ENCODE data around the gene MYOM3.
"Not testable (repeated sequence)": the region's sequence is repeated elsewhere in the genome, so short reads cannot be mapped to it uniquely, and the experiment has no call there.

The MYOM3 gene

DNA sequence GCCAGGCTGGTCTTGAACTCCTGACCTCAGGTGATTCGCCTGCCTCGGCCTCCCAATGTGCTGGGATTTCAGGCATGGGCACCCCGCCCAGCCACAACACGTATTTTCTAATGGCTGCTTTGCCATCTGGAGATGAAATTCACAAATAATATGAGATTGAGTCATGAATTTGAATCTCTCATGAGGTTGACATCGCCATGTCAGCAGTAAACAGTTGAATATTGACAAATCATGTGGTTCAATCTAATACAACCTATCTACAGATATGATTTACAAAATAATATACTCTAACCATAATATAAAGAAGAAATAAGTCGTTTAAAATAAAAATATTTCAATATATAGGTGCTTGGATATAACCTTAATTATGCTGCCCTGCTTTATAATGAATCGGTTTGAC lies 42.1 kb downstream of the MYOM3 start:
- no peak for DNase-seq

DNA sequence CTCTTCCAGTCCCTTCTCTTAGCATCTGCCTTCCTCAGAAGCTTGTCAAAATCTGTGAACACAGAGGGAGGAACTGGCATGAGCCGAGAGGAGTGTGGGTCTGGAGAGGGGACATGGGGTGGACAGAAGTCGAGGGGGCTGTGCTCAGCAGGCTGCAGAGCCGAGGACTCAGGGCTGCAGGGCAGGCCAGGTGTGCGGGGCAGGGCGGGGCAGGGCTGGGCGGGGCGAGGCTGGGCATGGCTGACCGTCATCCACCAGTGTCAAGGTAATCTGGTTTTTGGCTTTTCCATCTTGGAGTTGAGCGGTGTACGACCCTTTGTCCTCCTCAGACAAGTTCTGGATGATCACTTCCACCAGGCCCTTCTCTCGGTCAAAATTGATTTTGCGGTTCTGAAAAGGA lies 44.0 kb downstream of the MYOM3 start:
- no peak for DNase-seq

DNA sequence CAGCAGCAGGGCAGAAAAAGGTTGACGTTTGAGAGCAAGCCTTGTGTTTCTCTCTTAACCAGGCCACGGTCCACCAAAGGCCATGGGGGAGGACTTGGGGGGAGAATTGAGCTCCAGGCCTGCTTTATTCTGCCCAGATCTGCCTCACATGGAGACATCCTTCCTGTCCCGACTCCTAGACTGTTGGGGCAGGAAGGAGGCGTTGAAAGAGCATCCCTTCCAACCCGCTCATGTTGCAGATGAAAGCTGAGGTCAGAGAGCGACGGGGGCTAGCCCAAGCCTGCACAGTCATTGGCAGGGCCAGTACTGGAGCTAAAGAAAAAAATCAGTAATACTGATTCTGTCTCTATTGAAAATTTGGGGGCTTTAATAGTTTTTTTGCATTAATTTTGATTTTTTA lies 46.6 kb downstream of the MYOM3 start:
- DNase-seq = no peak

DNA sequence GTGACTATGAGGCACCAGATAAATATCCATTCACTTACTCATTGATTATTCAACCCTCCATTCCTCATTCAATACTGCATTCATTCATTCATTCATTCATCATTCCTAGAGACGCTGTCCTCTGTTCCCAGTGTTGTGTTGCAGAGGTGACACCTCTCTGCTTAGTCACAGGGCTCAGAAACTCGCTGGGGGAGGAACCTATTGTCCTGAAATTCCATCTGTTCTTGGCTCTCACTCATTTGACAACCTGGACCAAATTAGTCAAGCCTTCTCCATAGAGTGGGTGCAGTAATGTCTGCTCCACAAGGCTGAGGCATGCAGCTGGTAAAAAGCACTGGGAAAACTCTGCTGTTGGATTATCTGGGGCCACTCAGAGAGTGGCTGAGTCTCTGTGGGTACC lies 49.7 kb downstream of the MYOM3 start:
- DNase-seq = no peak

DNA sequence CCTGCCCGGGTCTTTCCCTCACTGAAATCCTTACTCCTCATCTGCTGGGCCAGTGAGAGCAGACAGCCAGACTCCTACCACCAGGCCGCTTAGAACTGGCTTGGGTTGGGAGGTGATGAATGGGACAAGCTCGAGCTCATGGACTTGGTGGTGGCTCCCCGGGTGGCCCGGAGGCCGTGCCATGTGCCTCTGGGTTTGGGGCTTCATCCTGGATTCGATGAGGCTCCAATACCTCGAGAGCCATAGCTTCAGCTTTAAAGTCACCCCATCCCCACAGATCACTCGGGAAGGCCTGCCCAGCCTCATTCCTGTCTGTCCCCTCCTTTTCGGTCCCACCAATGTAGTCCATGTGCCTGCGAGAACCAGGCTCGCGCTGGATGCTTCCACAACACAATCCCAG lies 51.5 kb downstream of the MYOM3 start:
- DNase-seq = no peak

DNA sequence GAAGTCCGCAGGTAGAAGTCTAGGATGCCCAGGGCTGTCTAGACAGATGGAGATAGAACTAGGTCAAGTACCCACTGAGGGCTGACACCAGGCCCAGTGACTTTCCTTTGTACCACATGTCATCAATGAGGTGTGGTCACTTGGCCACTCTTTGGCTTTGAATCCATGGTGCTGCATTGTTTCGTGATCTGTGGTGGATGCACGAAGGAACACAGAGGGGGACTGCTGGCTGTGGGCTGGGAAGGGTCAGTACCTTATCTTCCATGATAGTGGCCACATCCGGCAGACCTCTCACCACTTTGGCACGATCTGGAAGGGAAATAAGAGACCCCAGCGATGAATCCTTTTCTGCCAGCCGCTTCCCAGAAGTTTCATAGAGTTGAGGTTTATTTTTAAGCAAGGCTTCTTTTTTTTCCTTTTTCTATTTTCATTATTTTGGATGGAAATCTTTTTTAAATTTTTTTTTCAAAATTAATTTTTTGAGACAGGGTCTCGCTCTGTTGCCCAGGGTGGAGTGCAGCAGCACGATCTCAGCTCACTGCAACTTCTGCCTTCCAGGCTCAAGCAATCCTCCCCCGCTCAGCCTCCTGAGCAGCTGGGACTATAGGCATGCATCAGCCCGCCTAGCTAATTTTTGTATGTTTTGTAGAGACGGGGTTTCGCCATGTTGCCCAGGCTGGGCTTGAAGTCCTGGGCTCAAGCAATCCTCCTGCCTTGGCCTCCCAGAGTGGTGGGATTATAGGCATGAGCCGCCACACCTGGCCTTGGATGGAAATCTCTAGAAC lies 53.1 kb downstream of the MYOM3 start:
- DNase-seq = no peak

DNA sequence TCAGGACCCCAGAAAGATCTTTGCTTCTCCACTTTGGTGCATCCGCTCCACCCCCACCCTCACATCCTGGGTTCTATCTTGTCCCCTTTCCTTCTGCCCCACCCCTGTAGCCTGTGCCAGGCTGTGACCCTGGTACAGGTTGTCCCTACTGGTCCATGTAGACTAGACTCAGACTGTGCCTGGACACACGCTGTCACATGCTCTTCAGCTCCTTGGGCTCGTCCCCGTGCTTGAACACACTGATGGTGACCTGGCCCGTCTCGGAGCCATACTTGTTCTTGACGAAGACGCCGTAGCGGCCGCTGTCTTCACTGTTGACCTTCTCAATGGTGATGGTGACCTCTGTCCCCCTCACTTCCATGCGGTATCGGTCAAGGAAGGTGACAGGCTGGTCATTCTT lies 54.8 kb downstream of the MYOM3 start:
- no peak for DNase-seq

DNA sequence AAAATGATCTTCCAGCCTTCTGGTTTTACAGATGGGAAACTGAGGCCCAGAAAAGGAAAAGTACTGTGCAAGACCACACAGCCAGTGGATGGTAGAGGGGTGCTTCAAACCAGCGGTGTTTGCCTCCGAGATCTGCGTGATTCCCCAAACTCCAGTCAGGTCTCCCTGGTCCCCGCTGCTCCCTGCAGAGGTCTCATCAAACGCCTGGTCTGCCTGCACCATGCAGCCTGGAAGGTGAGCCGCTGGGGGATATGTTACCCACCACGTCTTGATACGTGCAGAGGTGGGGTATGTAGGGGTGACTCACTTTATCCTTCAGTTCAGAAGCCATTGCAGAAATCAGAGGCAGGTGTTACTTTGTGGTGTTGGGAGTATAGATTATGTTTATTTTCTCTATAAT lies 56.3 kb downstream of the MYOM3 start:
- no peak for DNase-seq

DNA sequence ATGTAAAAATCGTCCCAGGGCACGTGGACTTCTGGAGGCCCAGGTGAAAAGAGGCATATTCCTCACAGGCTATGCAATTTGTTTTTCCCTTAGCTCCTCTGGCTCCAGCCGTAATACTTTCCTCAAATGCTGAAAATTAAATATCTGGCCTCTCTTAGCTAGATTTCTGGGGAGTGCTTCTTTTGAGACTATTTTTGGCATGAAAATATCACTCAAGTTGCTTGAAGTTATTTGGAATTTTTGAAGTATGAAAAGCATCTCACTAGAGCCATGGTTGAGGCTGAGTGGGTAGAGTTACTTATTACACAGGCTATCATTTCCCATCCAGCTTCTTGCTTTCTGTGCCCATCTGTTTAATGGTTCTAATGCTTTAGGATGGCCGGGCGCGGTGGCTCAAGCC lies 59.7 kb downstream of the MYOM3 start:
- no peak for DNase-seq

DNA sequence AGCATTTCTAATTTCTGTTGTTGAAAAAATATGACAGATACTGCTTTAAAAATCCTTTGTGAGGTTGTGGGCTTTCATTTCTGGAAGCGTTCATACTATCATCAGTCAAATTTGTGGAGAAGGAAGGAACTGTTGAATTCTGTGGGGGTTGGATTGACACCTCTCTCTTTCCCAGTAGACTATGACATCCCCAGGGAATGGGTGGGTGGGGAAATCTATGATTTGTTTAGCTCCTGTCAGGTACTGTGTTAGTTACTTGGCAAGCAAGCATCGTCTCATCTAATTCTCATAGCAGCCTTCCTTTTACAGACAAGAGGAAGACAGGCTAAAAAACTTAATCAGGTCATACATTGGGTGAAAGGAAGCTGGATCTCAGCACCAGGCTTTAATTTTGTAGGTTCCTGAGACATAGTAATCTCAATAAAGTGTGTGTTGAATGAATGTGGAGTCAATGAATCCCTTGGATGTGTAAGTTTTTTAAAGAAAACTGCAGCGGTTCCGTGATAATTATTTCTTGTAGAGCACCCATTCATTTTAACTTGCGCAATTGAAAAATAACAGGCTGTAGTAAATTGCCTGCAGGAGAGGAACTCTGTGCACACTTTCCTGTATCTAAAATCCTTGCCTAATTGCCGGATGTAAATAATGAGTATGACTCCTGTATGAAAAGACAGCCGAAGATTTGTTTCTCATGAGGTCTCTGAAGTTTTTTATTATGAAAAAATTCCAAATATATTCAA lies 60.6 kb downstream of the MYOM3 start:
- no peak for DNase-seq

DNA sequence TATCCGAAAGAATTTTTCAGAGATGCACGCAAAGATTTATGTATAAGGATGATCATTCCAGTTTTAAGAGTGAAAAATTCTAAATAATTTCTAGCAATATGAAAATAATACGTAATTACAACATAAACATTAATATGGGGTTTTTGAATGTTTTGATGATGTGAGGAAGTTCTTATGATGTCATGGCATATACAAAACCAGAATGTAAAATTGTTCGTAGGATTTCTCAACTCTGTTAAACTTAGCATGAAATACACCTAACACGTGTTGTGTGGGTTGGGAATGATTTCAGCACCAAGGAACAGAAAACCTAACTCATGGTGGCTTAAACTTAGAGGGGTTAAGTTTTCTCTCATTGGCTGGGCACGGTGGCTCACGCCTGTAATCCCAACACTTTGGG lies 62.2 kb downstream of the MYOM3 start:
- no peak for DNase-seq

DNA sequence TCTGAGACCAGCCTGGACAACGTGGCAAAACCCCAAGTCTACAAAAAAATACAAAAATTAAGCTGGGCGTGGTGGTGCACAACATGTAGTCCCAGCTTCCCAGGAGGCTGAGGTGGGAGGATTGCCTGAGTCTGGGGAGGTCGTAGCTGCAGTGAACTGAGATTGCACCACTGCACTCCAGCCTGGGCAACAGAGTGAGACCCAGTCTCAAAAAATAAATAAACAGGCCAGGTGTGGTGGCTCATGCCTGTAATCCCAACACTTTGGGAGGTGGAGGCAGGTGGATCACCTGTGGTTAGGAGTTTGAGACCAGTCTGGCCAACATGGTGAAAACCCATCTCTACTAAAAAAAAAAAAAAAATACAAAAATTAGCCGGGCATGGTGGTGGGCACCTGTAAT lies 63.0 kb downstream of the MYOM3 start:
- DNase-seq = not testable (repeated sequence)

DNA sequence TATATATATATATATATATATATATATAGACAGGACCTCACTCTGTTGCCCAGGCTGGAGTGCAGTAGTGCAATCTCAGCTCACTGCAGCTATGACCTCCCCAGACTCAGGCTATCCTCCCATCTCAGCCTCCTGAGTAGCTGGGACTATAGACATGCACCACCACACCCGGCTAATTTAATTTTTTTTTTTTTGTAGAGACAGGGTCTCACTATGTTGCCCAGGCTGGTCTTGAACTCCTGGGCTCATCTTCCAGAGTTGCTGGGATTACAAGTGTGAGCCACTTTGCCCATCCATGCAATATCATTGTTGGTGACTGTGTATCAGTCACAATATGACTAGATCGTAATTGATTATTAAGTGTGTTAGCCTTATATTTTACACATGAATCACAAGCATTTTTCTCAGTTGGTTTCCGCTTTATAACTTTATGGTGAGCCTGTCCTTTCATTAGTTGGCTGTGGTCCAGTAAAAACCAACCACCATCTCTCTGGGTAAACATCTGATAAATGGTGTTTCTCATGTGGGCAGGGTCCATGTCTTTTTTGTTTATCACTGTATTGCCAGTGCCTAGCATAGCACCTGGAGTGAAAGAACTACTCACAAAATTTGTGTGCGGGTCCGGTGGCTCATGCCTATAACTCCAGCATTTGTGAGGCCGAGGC lies 63.6 kb downstream of the MYOM3 start:
- DNase-seq = no peak

DNA sequence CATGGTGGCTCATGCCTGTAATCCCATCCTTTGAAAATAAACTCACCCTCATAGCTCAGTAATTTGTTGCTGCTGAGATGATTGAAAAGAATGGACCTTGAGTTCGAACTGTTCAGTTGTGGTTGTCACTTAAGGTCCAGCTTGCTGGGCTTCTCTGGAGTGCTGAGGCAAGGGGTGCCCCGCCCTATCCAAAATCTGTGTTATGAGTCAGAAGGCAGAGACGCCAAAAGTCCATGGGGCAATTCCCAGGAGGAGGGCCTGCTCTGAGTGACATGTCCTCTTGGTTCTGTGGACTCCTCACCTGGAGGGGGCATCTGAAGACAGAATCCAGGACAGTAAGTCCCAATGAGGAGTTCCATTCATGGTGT lies 64.8 kb downstream of the MYOM3 start:
- no peak for DNase-seq

DNA sequence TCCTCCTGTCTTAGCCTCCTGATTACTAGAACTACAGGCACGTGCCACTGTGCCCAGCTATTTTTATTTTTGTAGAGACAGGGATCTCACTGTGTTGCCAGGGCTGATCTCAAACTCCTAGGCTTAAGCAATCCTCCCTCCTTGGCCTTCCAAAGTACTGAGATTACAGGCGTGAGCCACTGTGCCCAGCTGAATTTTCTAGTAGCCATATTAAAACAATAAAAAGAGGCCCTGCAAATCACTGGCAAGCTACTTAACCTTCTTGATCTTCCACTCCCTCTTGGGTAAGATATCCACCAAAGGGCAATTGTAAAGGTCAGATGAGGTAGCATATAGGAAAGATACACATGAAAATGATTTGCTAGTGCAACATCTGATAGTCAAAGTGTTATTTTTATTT lies 66.2 kb downstream of the MYOM3 start:
- DNase-seq = no peak

DNA sequence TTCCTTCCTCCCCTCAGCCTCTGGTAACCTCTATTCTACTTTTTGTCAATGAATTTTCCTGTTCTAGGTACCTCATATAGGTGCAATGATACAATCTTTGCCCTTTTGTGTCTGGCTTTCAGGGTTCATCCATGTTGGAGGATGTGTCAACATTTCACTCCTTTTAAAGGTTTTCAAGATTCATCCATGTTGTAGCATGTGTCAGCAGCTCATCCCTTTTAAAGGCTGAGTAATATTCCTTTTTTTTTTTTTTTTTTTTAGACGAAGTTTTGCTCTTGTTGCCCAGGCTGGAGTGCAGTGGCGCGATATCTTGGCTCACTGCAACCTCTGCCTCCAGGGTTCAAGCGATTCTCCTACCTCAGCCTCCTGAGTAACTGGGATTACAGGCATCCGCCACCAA lies 67.3 kb downstream of the MYOM3 start:
- DNase-seq = not testable (repeated sequence)

DNA sequence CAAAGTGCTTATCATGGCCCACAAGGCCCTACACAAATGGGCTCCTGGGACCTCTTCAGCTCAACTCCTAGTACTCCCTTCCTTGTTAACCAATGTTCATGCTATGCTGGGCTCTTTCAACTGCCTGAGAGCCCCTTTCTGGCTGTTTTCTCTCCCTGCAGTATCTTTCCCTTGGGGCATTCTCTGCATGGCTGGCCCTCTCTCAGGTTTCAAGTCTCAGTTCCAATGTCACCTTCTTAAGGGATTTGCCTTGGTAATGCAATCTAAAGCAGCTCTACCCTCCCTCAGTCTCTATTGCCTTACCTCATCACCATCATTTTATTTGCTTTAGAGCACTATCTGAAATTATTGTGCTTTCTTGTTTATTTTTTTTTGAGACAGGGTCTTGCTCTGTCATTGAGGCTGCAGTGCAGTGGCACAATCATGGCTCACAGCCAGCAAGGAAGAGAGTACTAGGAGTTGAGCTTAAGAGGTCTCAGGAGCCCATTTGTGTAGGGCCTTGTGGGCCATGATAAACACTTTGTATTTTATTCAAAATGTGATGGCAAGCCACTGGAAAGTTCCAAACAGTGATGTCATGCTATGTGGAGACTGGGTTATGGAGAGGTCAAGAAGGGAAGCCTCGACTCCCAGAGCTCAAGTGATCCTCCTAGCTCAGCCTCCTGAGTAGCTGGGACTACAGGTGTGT lies 68.4 kb downstream of the MYOM3 start:
- no peak for DNase-seq

DNA sequence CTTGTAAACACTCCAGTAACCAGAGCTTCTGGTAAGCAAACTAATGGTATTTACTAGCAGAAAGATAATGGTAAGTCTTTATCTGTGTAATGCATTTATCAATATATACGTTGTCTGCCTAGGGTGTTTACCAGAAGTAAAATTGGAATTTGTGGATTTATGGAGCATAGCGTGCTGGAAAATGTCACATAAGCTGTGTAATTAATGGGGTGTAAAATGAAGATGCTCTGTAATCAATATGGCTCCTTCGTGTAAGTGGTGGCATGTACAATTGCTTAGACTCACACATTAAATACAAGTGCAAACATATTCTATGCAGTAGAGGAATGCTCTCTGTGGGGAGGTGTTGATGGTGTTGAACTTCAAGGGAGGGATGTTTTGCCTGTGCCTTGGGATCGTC lies 69.6 kb downstream of the MYOM3 start:
- no peak for DNase-seq

DNA sequence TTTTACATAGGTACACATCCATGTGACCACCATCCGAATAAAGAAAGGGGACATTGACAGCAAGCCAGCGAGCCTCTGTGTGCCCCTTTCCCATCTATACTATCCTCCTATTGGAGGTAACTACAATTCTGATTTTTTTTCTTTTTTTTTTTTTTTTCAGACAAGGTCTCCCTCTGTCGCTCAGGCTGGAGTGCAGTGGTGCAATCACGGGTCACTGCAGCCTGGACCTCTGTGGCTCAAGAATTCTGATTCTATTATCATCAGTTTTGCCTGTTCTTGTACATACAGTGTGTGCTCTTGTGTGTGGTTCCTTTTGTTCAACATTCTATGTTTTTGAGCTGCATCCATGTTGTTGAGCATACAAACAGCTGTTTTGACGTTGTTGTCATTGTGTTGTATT lies 75.8 kb downstream of the MYOM3 start:
- DNase-seq = no peak

DNA sequence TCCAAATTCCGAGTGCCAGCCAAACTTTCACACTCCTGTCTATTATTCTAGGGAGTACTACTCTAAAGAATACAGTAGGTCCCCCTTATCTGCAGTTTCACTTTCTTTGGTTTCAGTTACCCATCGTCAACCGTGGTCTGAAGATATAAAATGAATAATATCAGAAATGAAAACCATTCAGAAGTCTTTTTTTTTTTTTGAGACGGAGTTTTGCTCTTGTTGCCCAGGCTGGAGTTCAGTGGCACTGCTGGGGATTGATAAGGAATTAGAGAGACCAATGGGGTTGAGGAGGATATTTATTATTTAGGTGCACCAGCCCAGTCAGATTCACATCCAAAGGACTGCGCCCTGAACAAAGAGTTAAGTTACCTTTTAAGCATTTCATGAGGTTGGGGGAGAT lies 79.0 kb downstream of the MYOM3 start:
- DNase-seq = no peak

DNA sequence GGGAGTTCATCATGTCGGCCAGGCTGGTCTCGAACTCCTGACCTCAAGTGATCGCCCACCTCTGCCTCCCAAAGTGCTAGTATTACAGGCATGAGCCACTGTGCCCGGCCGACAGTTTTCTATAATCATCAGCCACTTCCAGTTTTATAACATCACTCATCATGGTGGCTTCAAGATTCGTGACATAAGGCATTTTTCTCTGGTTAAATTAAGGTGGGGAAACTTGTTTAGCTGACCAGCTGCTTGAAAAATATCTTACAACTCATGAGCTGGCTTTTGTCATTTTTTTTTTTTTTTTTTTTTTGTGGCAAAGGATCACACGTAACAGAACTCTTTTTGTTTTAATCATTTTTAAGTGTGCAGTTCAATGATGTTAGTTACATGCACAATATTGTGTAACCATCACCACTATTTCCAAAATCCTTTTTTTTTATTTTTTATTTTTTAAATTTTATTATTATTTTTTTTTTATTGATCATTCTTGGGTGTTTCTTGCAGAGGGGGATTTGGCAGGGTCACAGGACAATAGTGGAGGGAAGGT lies 80.9 kb downstream of the MYOM3 start:
- not testable (repeated sequence) for DNase-seq

DNA sequence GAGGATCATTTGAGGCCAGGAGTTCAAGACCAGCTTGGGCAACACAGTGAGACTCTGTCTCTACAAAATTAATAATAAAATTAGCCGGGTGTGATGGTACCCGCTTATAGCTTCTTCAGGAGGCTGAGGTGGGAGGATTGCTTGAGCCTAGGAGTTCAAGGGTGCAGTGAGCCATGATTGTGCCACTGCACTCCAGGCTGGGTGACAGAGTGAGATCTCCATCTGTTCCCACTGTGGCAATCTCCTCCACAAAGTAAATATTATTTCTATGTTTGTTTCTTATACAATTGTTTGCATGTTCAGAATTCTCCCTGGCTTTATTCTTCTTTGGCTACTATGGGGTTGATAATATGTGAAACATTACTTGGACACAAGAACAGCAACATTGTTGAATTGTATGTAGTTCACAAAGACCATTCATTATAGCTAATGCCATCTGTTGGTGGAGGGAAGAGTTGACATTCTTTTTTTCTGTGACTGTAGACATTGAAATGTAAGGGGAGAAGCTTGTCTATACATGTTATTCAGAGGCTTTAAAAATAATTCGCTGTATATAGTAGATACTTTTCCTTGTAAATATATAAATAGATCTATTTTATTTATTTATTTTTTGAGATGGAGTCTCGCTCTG lies 84.0 kb downstream of the MYOM3 start:
- no peak for DNase-seq
